Measurements from ENCODE around the gene MCOLN3.
"Not testable (repeated sequence)": the region's sequence is repeated elsewhere in the genome, so short reads cannot be mapped to it uniquely, and the experiment has no call there.

MCOLN3 gene

GRCh38 chr1:84997667-84998600 lies 50.4 kb downstream of the MCOLN3 start:
- in situ Hi-C loops (cut with MboI; ENCODE audit: low pct_unique_long_range_greater_than_20kb, low sequenced_read_pairs, unreplicated experiment) = no loop called here
- TF ChIP-seq CTCF (IDR thresholded peaks at IDR 0.05; ENCODE audit: extremely low read depth, insufficient read depth, missing control alignments) = no peak
- peak; percentile 27 for DNase-seq (ENCODE audit: low spot score)

- DNase-seq (ENCODE audit: low spot score) = peak; percentile 88
- no peak for TF ChIP-seq CTCF (IDR thresholded peaks at IDR 0.05; ENCODE audit: extremely low read depth, insufficient read depth, missing control alignments)
- in situ Hi-C loops (cut with MboI; ENCODE audit: low pct_unique_long_range_greater_than_20kb, low sequenced_read_pairs, unreplicated experiment) = no loop called here
These were observed 51.2 kb downstream of the MCOLN3 start, which contains the start of gene MCOLN2 for GRCh38 chr1:84996846-84997666. Gene MCOLN2, minus strand, starts transcription at chr1:84997113. Its CDS starts 241 bp downstream, at chr1:84996872.

- no peak for TF ChIP-seq CTCF (IDR thresholded peaks at IDR 0.05; ENCODE audit: extremely low read depth, insufficient read depth, missing control alignments)
- DNase-seq (ENCODE audit: low spot score) = peak; percentile 78
- in situ Hi-C loops (cut with MboI; ENCODE audit: low pct_unique_long_range_greater_than_20kb, low sequenced_read_pairs, unreplicated experiment) = no loop called here
These were observed 52.6 kb downstream of the MCOLN3 start for GRCh38 chr1:84995484-84996334.

- DNase-seq (ENCODE audit: low spot score) = peak; percentile 36
- no peak for TF ChIP-seq CTCF (IDR thresholded peaks at IDR 0.05; ENCODE audit: extremely low read depth, insufficient read depth, missing control alignments)
- in situ Hi-C loops (cut with MboI; ENCODE audit: low pct_unique_long_range_greater_than_20kb, low sequenced_read_pairs, unreplicated experiment) = no loop called here
These were observed 57.0 kb downstream of the MCOLN3 start for GRCh38 chr1:84991097-84991920.

GRCh38 chr1:84988588-84988987 lies 59.7 kb downstream of the MCOLN3 start:
- in situ Hi-C loops (cut with MboI; ENCODE audit: low pct_unique_long_range_greater_than_20kb, low sequenced_read_pairs, unreplicated experiment) = no loop called here
- TF ChIP-seq CTCF (IDR thresholded peaks at IDR 0.05; ENCODE audit: extremely low read depth, insufficient read depth, missing control alignments) = no peak
- peak; percentile 61 for DNase-seq (ENCODE audit: low spot score)

GRCh38 chr1:84986561-84986960 lies 61.7 kb downstream of the MCOLN3 start:
- in situ Hi-C loops (cut with MboI; ENCODE audit: low pct_unique_long_range_greater_than_20kb, low sequenced_read_pairs, unreplicated experiment) = not testable (repeated sequence)

More at GRCh38 chr1:84986561-84986960, 61.7 kb downstream of the MCOLN3 start:
- DNase-seq (ENCODE audit: low spot score) = not testable (repeated sequence)
